ENCODE measurements around the gene AHRR.

- TF ChIP-seq CTCF (IDR thresholded peaks at IDR 0.05) = no peak
- no peak for TF ChIP-seq POLR2A (IDR thresholded peaks at IDR 0.05)
Observed at GRCh38 chr5:451587-452458, 130.3 kb downstream of the AHRR start.
